ENCODE results near the gene LBX1. TPM values are rescaled to one million over a fixed set of nuclear protein-coding genes. Genes with fewer than 3 reads are reported as not detected.

Gene LBX1
- polyA plus RNA-seq, 1 donor from 2014 or later, result not detected

- peaks cover 99% of the 10 kb centered on the region for H3K27me3 ChIP-seq (ENCODE audit: insufficient read depth, low read depth, low read length)
- no peak overlapping the region for H3K9ac ChIP-seq (ENCODE audit: low read length)
- no peak overlapping the region for H3K4me2 ChIP-seq (ENCODE audit: low read length)
- no peaks in the 10 kb centered on the region for H3K79me2 ChIP-seq (replicated peaks; ENCODE audit: insufficient read depth, low read length)
- no peak for TF ChIP-seq REST (IDR thresholded peaks at IDR 0.05; ENCODE audit: borderline replicate concordance)
- TF ChIP-seq CTCF (IDR thresholded peaks at IDR 0.05; ENCODE audit: poor library complexity, severe bottlenecking), result no peak
- no peak for TF ChIP-seq TAF1 (IDR thresholded peaks at IDR 0.05; ENCODE audit: low read depth)
- TF ChIP-seq SMC3 (conservative IDR thresholded peaks at IDR 0.05; ENCODE audit: poor library complexity), result no peak
- no peak for TF ChIP-seq POLR2AphosphoS5 (IDR thresholded peaks at IDR 0.05)
- TF ChIP-seq RAD21 (conservative IDR thresholded peaks at IDR 0.05), result no peak
- no peak for TF ChIP-seq MXI1 (conservative IDR thresholded peaks at IDR 0.05; ENCODE audit: poor library complexity, severe bottlenecking)
- TF ChIP-seq EP300 (conservative IDR thresholded peaks at IDR 0.05; ENCODE audit: poor library complexity, severe bottlenecking), result no peak
- TF ChIP-seq EZH2 (IDR thresholded peaks at IDR 0.05; ENCODE audit: borderline replicate concordance, insufficient read depth, low read length, poor library complexity, severe bottlenecking), result no peak
- H3K4me3 ChIP-seq (ENCODE audit: low read length), result no peak overlapping the region
- H3F3A ChIP-seq (ENCODE audit: insufficient read depth, low read length, poor library complexity, severe bottlenecking), result no peaks in the 10 kb centered on the region
- H3K9me2 ChIP-seq (ENCODE audit: insufficient read depth, low read length), result no peaks in the 10 kb centered on the region
- H3K9me3 ChIP-seq (ENCODE audit: low read length), result no peaks in the 10 kb centered on the region
- H2AFZ ChIP-seq (ENCODE audit: low read depth, low read length), result no peak overlapping the region
- no peaks in the 10 kb centered on the region for H4K20me1 ChIP-seq (ENCODE audit: insufficient read depth)
- H3K27ac ChIP-seq (ENCODE audit: low read length), result no peak overlapping the region
- no peaks in the 10 kb centered on the region for H3K36me3 ChIP-seq (ENCODE audit: insufficient read depth, low read length)
Measured at GRCh38 chr10:101231912-101232689, 2.8 kb upstream of the LBX1 start.

GRCh38 chr10:101231092-101231491 is 1.8 kb upstream of the LBX1 start:
- H2AFZ ChIP-seq (ENCODE audit: low read depth, low read length), result no peak overlapping the region
- H3K4me2 ChIP-seq (ENCODE audit: low read length), result no peak overlapping the region
- no peak for TF ChIP-seq TAF1 (IDR thresholded peaks at IDR 0.05; ENCODE audit: low read depth)
- TF ChIP-seq RAD21 (conservative IDR thresholded peaks at IDR 0.05), result no peak
- no peaks in the 10 kb centered on the region for H4K20me1 ChIP-seq (ENCODE audit: insufficient read depth)
- peaks cover 99% of the 10 kb centered on the region for H3K27me3 ChIP-seq (ENCODE audit: insufficient read depth, low read depth, low read length)
- H3K36me3 ChIP-seq (ENCODE audit: insufficient read depth, low read length), result no peaks in the 10 kb centered on the region
- no peaks in the 10 kb centered on the region for H3K79me2 ChIP-seq (replicated peaks; ENCODE audit: insufficient read depth, low read length)
- H3K9ac ChIP-seq (ENCODE audit: low read length), result no peak overlapping the region
- no peak overlapping the region for H3K27ac ChIP-seq (ENCODE audit: low read length)
- no peaks in the 10 kb centered on the region for H3K9me2 ChIP-seq (ENCODE audit: insufficient read depth, low read length)
- no peaks in the 10 kb centered on the region for H3F3A ChIP-seq (ENCODE audit: insufficient read depth, low read length, poor library complexity, severe bottlenecking)
- H3K9me3 ChIP-seq (ENCODE audit: low read length), result no peaks in the 10 kb centered on the region
- H3K4me3 ChIP-seq (ENCODE audit: low read length), result no peak overlapping the region
